HepG2 (cell line): Measurements from ENCODE around the gene CTDSP1. TPM values are rescaled to one million over a fixed set of nuclear protein-coding genes. Genes with fewer than 3 reads are reported as not detected.

Experiments used
- ADNP ChIP-seq: sonication (generic); formaldehyde crosslinking; IDR thresholded peaks from 2 replicates; pipeline ENCODE4 v1.4.0; 2020; ENCODE audit warnings: missing genetic modification reagents
- AGO2 ChIP-seq: fragments of 200-400 bp; formaldehyde crosslinking; optimal IDR thresholded peaks from 2 replicates; pipeline ENCODE3; 2017; ENCODE audit warnings: mild to moderate bottlenecking, low read depth, low read length, moderate library complexity
- CC2D1A ChIP-seq: sonication (generic); formaldehyde crosslinking; IDR thresholded peaks from 2 replicates; pipeline ENCODE4 v1.8.1; 2023; ENCODE audit warnings: mild to moderate bottlenecking, missing genetic modification reagents
- CEBPG ChIP-seq: IDR thresholded peaks from 2 replicates; pipeline ENCODE4 v1.6.1; 2016
- FIP1L1 ChIP-seq: fragments of 200-400 bp; formaldehyde crosslinking; IDR thresholded peaks from 2 replicates; pipeline ENCODE4 v1.6.1; 2018; ENCODE audit warnings: low read depth, mild to moderate bottlenecking, low read length, moderate library complexity, borderline replicate concordance; ENCODE audit not compliant: insufficient read depth
- FOSL1 ChIP-seq: sonication (generic); formaldehyde crosslinking; IDR thresholded peaks from 2 replicates; pipeline ENCODE4 v1.9.0; 2021; ENCODE audit warnings: missing genetic modification reagents, borderline replicate concordance
- MTF2 ChIP-seq: sonication (generic); formaldehyde crosslinking; IDR thresholded peaks from 2 replicates; pipeline ENCODE4 v1.5.0; 2020; ENCODE audit warnings: missing genetic modification reagents, borderline replicate concordance
- YY1 ChIP-seq: IDR thresholded peaks from 2 replicates; pipeline ENCODE4 v1.6.1; 2011; ENCODE audit warnings: low read length, low read depth, moderate library complexity, mild to moderate bottlenecking; ENCODE audit not compliant: insufficient read depth, insufficient replicate concordance
- ZBTB10 ChIP-seq: sonication (generic); formaldehyde crosslinking; IDR thresholded peaks from 2 replicates; pipeline ENCODE4 v1.4.0; 2020; ENCODE audit warnings: missing genetic modification reagents, borderline replicate concordance
- ZBTB20 ChIP-seq: sonication (generic); formaldehyde crosslinking; IDR thresholded peaks from 2 replicates; pipeline ENCODE4 v1.8.1; 2023; ENCODE audit warnings: missing genetic modification reagents, low read depth, mild to moderate bottlenecking, borderline replicate concordance
- ZBTB42 ChIP-seq: sonication (generic); formaldehyde crosslinking; IDR thresholded peaks from 2 replicates; pipeline ENCODE4 v1.5.0; 2020; ENCODE audit warnings: mild to moderate bottlenecking, missing genetic modification reagents
- ZNF17 ChIP-seq: sonication (generic); formaldehyde crosslinking; IDR thresholded peaks from 2 replicates; pipeline ENCODE4 v1.5.0; 2020; ENCODE audit warnings: mild to moderate bottlenecking, missing genetic modification reagents
- ZNF318 ChIP-seq: sonication (generic); formaldehyde crosslinking; IDR thresholded peaks from 2 replicates; pipeline ENCODE4 v1.4.0; 2020; ENCODE audit warnings: mild to moderate bottlenecking, missing genetic modification reagents
- ZNF569 ChIP-seq: sonication (generic); formaldehyde crosslinking; IDR thresholded peaks from 2 replicates; pipeline ENCODE4 v1.5.0; 2020; ENCODE audit warnings: mild to moderate bottlenecking, missing genetic modification reagents, moderate library complexity, borderline replicate concordance
- ZNF615 ChIP-seq: sonication (generic); formaldehyde crosslinking; IDR thresholded peaks from 2 replicates; pipeline ENCODE4 v1.5.0; 2020; ENCODE audit warnings: mild to moderate bottlenecking, missing genetic modification reagents, borderline replicate concordance
- ZNF703 ChIP-seq: sonication (generic); formaldehyde crosslinking; IDR thresholded peaks from 2 replicates; pipeline ENCODE4 v1.5.1; 2020; ENCODE audit warnings: missing genetic modification reagents, mild to moderate bottlenecking, moderate library complexity, borderline replicate concordance
- ZNF749 ChIP-seq: sonication (generic); formaldehyde crosslinking; IDR thresholded peaks from 2 replicates; pipeline ENCODE4 v1.8.0; 2022; ENCODE audit warnings: mild to moderate bottlenecking, missing genetic modification reagents, moderate library complexity, borderline replicate concordance
- ZZZ3 ChIP-seq: sonication (generic); formaldehyde crosslinking; IDR thresholded peaks from 2 replicates; pipeline ENCODE4 v1.4.0; 2020; ENCODE audit warnings: missing genetic modification reagents, mild to moderate bottlenecking, borderline replicate concordance
- polyA plus RNA-seq, 8 experiments: library from polyadenylated mRNA; depleted of rRNA in 3 of 8; stranded (reverse) in 7 of 8; unstranded in 1 of 8; fragments of >200 nt; fragmentation: Illumina TruSeq in 4 of 8; extraction: Trizol in 4 of 8; gene quantifications; 2 replicates each; pipeline versions ENCODE4 v1.2.1 to v1.2.3, GENCODE V29; 2011 to 2016; ENCODE audit warnings: low read depth in 4 of 8, missing spikeins in 1 of 8, mixed read lengths in 1 of 8; ENCODE audit not compliant: insufficient read depth in 1 of 8
- total RNA-seq, 5 experiments: library from RNA; depleted of rRNA; stranded (reverse); fragments of >200 nt; fragmentation: Illumina TruSeq; extraction: Trizol; gene quantifications; 2 replicates each; pipeline ENCODE4 v1.2.3, GENCODE V29; 2016; ENCODE audit warnings: low read depth in 1 of 5
- TF ChIP-seq, protein P1 (sequence below): IDR thresholded peaks from 2 replicates; pipeline ENCODE4 v1.6.1; 2016; ENCODE audit warnings: missing compliant biosample characterization, missing genetic modification reagents, borderline replicate concordance

Gene CTDSP1
- total and polyA plus RNA-seq, 2 of the 13 experiments (the other 11 are each of a cell fraction or from before 2014, with no cell fraction given): 91.0 to 268 TPM

GRCh38 chr2:218397463-218397819 is 2.2 kb upstream of the CTDSP1 start (continued):
- TF ChIP-seq ZNF318 (CRISPR knock-in tag): no peak
- 0 out of 2 replicates have a peak, but pooled peaks have one; percentile 54 for TF ChIP-seq ZNF703
- no peak for TF ChIP-seq ZZZ3 (CRISPR knock-in tag)
- TF ChIP-seq MTF2 (CRISPR knock-in tag): no peak
- 0 out of 2 replicates have a peak, but pooled peaks have one; percentile 30 for TF ChIP-seq ZNF569
- no peak for TF ChIP-seq ZBTB20
- TF ChIP-seq, protein P1, sequence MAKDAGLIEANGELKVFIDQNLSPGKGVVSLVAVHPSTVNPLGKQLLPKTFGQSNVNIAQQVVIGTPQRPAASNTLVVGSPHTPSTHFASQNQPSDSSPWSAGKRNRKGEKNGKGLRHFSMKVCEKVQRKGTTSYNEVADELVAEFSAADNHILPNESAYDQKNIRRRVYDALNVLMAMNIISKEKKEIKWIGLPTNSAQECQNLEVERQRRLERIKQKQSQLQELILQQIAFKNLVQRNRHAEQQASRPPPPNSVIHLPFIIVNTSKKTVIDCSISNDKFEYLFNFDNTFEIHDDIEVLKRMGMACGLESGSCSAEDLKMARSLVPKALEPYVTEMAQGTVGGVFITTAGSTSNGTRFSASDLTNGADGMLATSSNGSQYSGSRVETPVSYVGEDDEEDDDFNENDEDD (CRISPR knock-in tag): no peak
- no peak for TF ChIP-seq ZBTB10
- TF ChIP-seq ZBTB42 (CRISPR knock-in tag): 0 out of 2 replicates have a peak, but pooled peaks have one; percentile 11
- TF ChIP-seq CC2D1A (CRISPR knock-in tag): no peak
- TF ChIP-seq ADNP (CRISPR knock-in tag): no peak
- no peak for TF ChIP-seq YY1
- TF ChIP-seq FIP1L1: no peak
- no peak for TF ChIP-seq ZNF749 (CRISPR knock-in tag)
- TF ChIP-seq ZNF615 (CRISPR knock-in tag): no peak
- TF ChIP-seq ZNF17 (CRISPR knock-in tag): no peak
- no peak for TF ChIP-seq FOSL1 (CRISPR knock-in tag)
- no peak for TF ChIP-seq AGO2
- TF ChIP-seq CEBPG (CRISPR knock-in tag): no peak
